Measurements from ENCODE around the gene TGIF1.

GRCh38 chr18:3422905-3423304, 27.1 kb upstream of the TGIF1 start:
- TF ChIP-seq CTCF (conservative IDR thresholded peaks at IDR 0.05; ENCODE audit: low read length) = no peak
- no peak for TF ChIP-seq EZH2phosphoT487 (IDR thresholded peaks at IDR 0.05; ENCODE audit: borderline replicate concordance, low read depth, low read length)
